ENCODE results near the gene TMEM245. TPM values are rescaled to one million over a fixed set of nuclear protein-coding genes. Genes with fewer than 3 reads are reported as not detected.

The TMEM245 gene
- total RNA-seq, 1 donor from 2014 or later, result 26.5 TPM

- no peaks in the 10 kb centered on the region for H3K36me3 Mint-ChIP-seq (ENCODE audit: unreplicated experiment)
- H3K27me3 Mint-ChIP-seq (ENCODE audit: unreplicated experiment), result peaks cover 10% of the 10 kb centered on the region
- H3K27ac Mint-ChIP-seq (ENCODE audit: unreplicated experiment), result no peak overlapping the region
- H3K4me3 Mint-ChIP-seq (ENCODE audit: unreplicated experiment), result no peak overlapping the region
- no peak for TF ChIP-seq CTCF (IDR thresholded peaks at IDR 0.05; ENCODE audit: partially characterized antibody, unreplicated experiment)
- peaks cover 7% of the 10 kb centered on the region for H3K9me3 Mint-ChIP-seq (ENCODE audit: unreplicated experiment)
- DNase-seq, result no peak
- peaks cover 6% of the 10 kb centered on the region for H3K4me1 Mint-ChIP-seq (ENCODE audit: low read depth, unreplicated experiment)
Observed at GRCh38 chr9:109017061-109017460, 102.7 kb downstream of the TMEM245 start.

- no peak for DNase-seq
- no peak for TF ChIP-seq CTCF (IDR thresholded peaks at IDR 0.05; ENCODE audit: partially characterized antibody, unreplicated experiment)
- peaks cover 10% of the 10 kb centered on the region for H3K27me3 Mint-ChIP-seq (ENCODE audit: unreplicated experiment)
- peaks cover 7% of the 10 kb centered on the region for H3K9me3 Mint-ChIP-seq (ENCODE audit: unreplicated experiment)
- H3K4me1 Mint-ChIP-seq (ENCODE audit: low read depth, unreplicated experiment), result peaks cover 14% of the 10 kb centered on the region
- no peak overlapping the region for H3K27ac Mint-ChIP-seq (ENCODE audit: unreplicated experiment)
- H3K36me3 Mint-ChIP-seq (ENCODE audit: unreplicated experiment), result no peaks in the 10 kb centered on the region
- H3K4me3 Mint-ChIP-seq (ENCODE audit: unreplicated experiment), result no peak overlapping the region
Observed at GRCh38 chr9:109016132-109016531, 103.6 kb downstream of the TMEM245 start.

GRCh38 chr9:109014608-109015280, 105.0 kb downstream of the TMEM245 start:
- no peak for TF ChIP-seq CTCF (IDR thresholded peaks at IDR 0.05; ENCODE audit: partially characterized antibody, unreplicated experiment)
- Mint-ChIP-seq H3K36me3 (ENCODE audit: unreplicated experiment) (no peaks in the 10 kb centered on the region), H3K9me3 (ENCODE audit: unreplicated experiment) (peaks cover 7% of the 10 kb centered on the region), H3K4me3 (ENCODE audit: unreplicated experiment) (no peak overlapping the region), H3K27ac (ENCODE audit: unreplicated experiment) (no peak overlapping the region), H3K4me1 (ENCODE audit: low read depth, unreplicated experiment) (peaks cover 19% of the 10 kb centered on the region), H3K27me3 (ENCODE audit: unreplicated experiment) (peaks cover 10% of the 10 kb centered on the region)
- DNase-seq, result no peak

- Mint-ChIP-seq H3K36me3 (ENCODE audit: unreplicated experiment) (no peaks in the 10 kb centered on the region), H3K4me3 (ENCODE audit: unreplicated experiment) (peak overlapping the region; percentile 88), H3K4me1 (ENCODE audit: low read depth, unreplicated experiment) (peaks cover 19% of the 10 kb centered on the region), H3K27ac (ENCODE audit: unreplicated experiment) (peak overlapping the region; percentile 93), H3K9me3 (ENCODE audit: unreplicated experiment) (peaks cover 7% of the 10 kb centered on the region), H3K27me3 (ENCODE audit: unreplicated experiment) (peaks cover 10% of the 10 kb centered on the region)
- no peak for DNase-seq
- no peak for TF ChIP-seq CTCF (IDR thresholded peaks at IDR 0.05; ENCODE audit: partially characterized antibody, unreplicated experiment)
Observed at GRCh38 chr9:109013679-109014607, 105.8 kb downstream of the TMEM245 start.

All from glutamatergic neuron (in vitro differentiated cells).